ENCODE data around the gene RNASEL. TPM values are rescaled to one million over a fixed set of nuclear protein-coding genes. Genes with fewer than 3 reads are reported as not detected.

The RNASEL gene
- polyA plus RNA-seq, 1 donor (not counting 4 experiments of a cell fraction or from before 2014, with no cell fraction given): 4.7 TPM

- H3K9me1 ChIP-seq (ENCODE audit: control insufficient read depth, extremely low read depth, insufficient read depth, low read length): no peaks in the 10 kb centered on the region
- no peaks in the 10 kb centered on the region for H3K27me3 ChIP-seq (ENCODE audit: control insufficient read depth, extremely low read depth, insufficient read depth, low read length)
- H3K27ac ChIP-seq (ENCODE audit: control insufficient read depth, insufficient read depth, low read length): no peak overlapping the region
- no peak overlapping the region for H3K4me3 ChIP-seq (ENCODE audit: control insufficient read depth in 2 of 3, extremely low read depth in 1 of 3, insufficient read depth in 2 of 3, low read depth in 1 of 3, low read length in 3 of 3)
- H3K4me2 ChIP-seq (ENCODE audit: control insufficient read depth, extremely low read depth, insufficient read depth, low read depth, low read length): no peak overlapping the region
- no peaks in the 10 kb centered on the region for H3K79me2 ChIP-seq (ENCODE audit: control insufficient read depth, insufficient read depth, low read length)
- H3K4me1 ChIP-seq (ENCODE audit: control insufficient read depth, extremely low read depth, insufficient read depth, low read length): peaks cover 2% of the 10 kb centered on the region
- TF ChIP-seq EZH2 (IDR thresholded peaks at IDR 0.05; ENCODE audit: low read length) (no peak), CTCF (optimal IDR thresholded peaks at IDR 0.05 in 1 of 3, IDR thresholded peaks at IDR 0.05 in 1 of 3, conservative IDR thresholded peaks at IDR 0.05 in 1 of 3; ENCODE audit: extremely low read depth in 1 of 3, insufficient read depth in 2 of 3, low read length in 3 of 3) (no peak)
- no peaks in the 10 kb centered on the region for H3K9me3 ChIP-seq (ENCODE audit: control insufficient read depth, low read depth, low read length)
- H3K36me3 ChIP-seq (ENCODE audit: control insufficient read depth in 2 of 2, extremely low read depth in 1 of 2, insufficient read depth in 2 of 2, low read length in 2 of 2): peaks cover 0 to 9% of the 10 kb centered on the region in 2 experiments
- dilution Hi-C loops (cut with MboI; ENCODE audit: extremely low pct_ligation_motif_present, low sequenced_read_pairs): loop anchor here (25.0 kb wide), 3 partner anchors 143 to 493 kb away; partner anchors contain the start of gene NPL
- no peak overlapping the region for H2AFZ ChIP-seq (ENCODE audit: control insufficient read depth, low read length)
- no peaks in the 10 kb centered on the region for H4K20me1 ChIP-seq (ENCODE audit: control insufficient read depth, extremely low read depth, insufficient read depth, low read length)
- DNase-seq (ENCODE audit: low read depth, low spot score) (no peak), FAIRE-seq (no peak)
- H3K9ac ChIP-seq (ENCODE audit: control insufficient read depth, extremely low read depth, insufficient read depth, low read length): no peak overlapping the region
Measured at GRCh38 chr1:182580736-182581135, 8.3 kb downstream of the RNASEL start.

- H3K4me2 ChIP-seq (ENCODE audit: control insufficient read depth, extremely low read depth, insufficient read depth, low read depth, low read length): peak overlapping the region; percentile 12
Measured at GRCh38 chr1:182575540-182576149, 13.4 kb downstream of the RNASEL start.

More at GRCh38 chr1:182575540-182576149, 13.4 kb downstream of the RNASEL start:
- no peaks in the 10 kb centered on the region for H3K79me2 ChIP-seq (ENCODE audit: control insufficient read depth, insufficient read depth, low read length)
- H3K27me3 ChIP-seq (ENCODE audit: control insufficient read depth, extremely low read depth, insufficient read depth, low read length): no peaks in the 10 kb centered on the region
- H3K27ac ChIP-seq (ENCODE audit: control insufficient read depth, insufficient read depth, low read length): no peak overlapping the region
- no peaks in the 10 kb centered on the region for H3K9me1 ChIP-seq (ENCODE audit: control insufficient read depth, extremely low read depth, insufficient read depth, low read length)
- dilution Hi-C loops (cut with MboI; ENCODE audit: extremely low pct_ligation_motif_present, low sequenced_read_pairs): loop anchor here (25.0 kb wide), 3 partner anchors 138 to 488 kb away; partner anchors contain the start of gene NPL
- DNase-seq (ENCODE audit: low read depth, low spot score) (no peak), FAIRE-seq (peak; percentile 64)
- no peak overlapping the region for H3K9ac ChIP-seq (ENCODE audit: control insufficient read depth, extremely low read depth, insufficient read depth, low read length)
- no peak overlapping the region for H3K4me3 ChIP-seq (ENCODE audit: control insufficient read depth in 2 of 3, extremely low read depth in 1 of 3, insufficient read depth in 2 of 3, low read depth in 1 of 3, low read length in 3 of 3)
- no peaks in the 10 kb centered on the region for H4K20me1 ChIP-seq (ENCODE audit: control insufficient read depth, extremely low read depth, insufficient read depth, low read length)
- H2AFZ ChIP-seq (ENCODE audit: control insufficient read depth, low read length): no peak overlapping the region
- peaks cover 11% of the 10 kb centered on the region for H3K4me1 ChIP-seq (ENCODE audit: control insufficient read depth, extremely low read depth, insufficient read depth, low read length)
- H3K9me3 ChIP-seq (ENCODE audit: control insufficient read depth, low read depth, low read length): no peaks in the 10 kb centered on the region
- TF ChIP-seq CTCF (optimal IDR thresholded peaks at IDR 0.05 in 1 of 3, IDR thresholded peaks at IDR 0.05 in 1 of 3, conservative IDR thresholded peaks at IDR 0.05 in 1 of 3; ENCODE audit: extremely low read depth in 1 of 3, insufficient read depth in 2 of 3, low read length in 3 of 3): no peak
- TF ChIP-seq EZH2 (IDR thresholded peaks at IDR 0.05; ENCODE audit: low read length): no peak
- peaks cover 0 to 1% of the 10 kb centered on the region in 2 experiments for H3K36me3 ChIP-seq (ENCODE audit: control insufficient read depth in 2 of 2, extremely low read depth in 1 of 2, insufficient read depth in 2 of 2, low read length in 2 of 2)
